Fibroblast of villous mesenchyme (primary cell): ENCODE data around the gene ZNF281. TPM values are rescaled to one million over a fixed set of nuclear protein-coding genes. Genes with fewer than 3 reads are reported as not detected.
"Not testable (repeated sequence)": the region's sequence is repeated elsewhere in the genome, so short reads cannot be mapped to it uniquely, and the experiment has no call there.

ENCODE experiments used
- DNase-seq: peaks from one replicate; pipeline ENCODE4 v3.0.0-alpha.2; 2010; ENCODE audit warnings: low read depth
- H3K4me3 ChIP-seq: 2 replicates; pipeline ENCODE4 v1.5.1; 2011; ENCODE audit warnings: low read depth, mild to moderate bottlenecking, low read length
- total RNA-seq: library from RNA; depleted of rRNA; stranded (reverse); fragments of >200 nt; gene quantifications from 2 replicates; pipeline ENCODE4 v1.2.3, GENCODE V29; 2012
- TF ChIP-seq, protein P1 (sequence below): IDR thresholded peaks from 2 replicates; pipeline ENCODE4 v1.5.1; 2012; ENCODE audit warnings: low read depth, mild to moderate bottlenecking, low read length; ENCODE audit not compliant: insufficient read depth

Gene ZNF281
- total RNA-seq, 1 donor = 48.8 TPM

DNA sequence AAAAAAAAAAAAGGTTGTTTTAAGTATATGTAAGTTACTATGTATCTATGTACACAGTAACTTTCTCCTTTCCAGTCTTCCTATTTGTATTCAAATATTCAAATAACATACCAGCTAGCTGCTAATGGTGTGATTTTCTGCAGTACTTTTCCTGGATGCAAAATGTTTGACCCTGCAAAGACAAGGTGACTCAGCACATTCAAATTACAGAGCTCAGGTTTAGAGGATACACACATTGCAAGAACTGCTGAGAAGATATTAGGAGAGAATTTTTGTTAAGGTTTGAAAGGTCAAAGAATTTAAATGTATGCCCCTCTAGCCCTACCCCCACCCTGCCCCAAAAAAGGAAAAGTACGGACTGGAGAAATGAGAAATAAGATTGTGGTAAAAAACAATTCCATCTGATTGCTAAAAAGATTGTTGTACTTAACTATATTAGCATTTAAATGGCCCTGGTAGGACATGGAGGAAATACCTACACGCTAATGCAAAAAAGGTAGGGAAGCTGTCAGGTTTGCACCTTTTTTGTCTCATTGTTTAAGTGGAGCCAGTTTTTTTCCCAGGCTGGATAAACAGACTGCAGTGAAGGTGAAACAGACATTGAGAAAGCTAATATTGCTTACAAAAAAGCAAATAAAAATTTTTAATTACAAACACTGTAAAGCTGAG lies 45.6 kb downstream of the ZNF281 start:
- H3K4me3 ChIP-seq = no peak overlapping the region
- peak; percentile 72 for DNase-seq
- TF ChIP-seq, protein P1, sequence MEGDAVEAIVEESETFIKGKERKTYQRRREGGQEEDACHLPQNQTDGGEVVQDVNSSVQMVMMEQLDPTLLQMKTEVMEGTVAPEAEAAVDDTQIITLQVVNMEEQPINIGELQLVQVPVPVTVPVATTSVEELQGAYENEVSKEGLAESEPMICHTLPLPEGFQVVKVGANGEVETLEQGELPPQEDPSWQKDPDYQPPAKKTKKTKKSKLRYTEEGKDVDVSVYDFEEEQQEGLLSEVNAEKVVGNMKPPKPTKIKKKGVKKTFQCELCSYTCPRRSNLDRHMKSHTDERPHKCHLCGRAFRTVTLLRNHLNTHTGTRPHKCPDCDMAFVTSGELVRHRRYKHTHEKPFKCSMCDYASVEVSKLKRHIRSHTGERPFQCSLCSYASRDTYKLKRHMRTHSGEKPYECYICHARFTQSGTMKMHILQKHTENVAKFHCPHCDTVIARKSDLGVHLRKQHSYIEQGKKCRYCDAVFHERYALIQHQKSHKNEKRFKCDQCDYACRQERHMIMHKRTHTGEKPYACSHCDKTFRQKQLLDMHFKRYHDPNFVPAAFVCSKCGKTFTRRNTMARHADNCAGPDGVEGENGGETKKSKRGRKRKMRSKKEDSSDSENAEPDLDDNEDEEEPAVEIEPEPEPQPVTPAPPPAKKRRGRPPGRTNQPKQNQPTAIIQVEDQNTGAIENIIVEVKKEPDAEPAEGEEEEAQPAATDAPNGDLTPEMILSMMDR = no peak

GRCh38 chr1:200363264-200363933 lies 46.4 kb downstream of the ZNF281 start:
- DNase-seq = peak; percentile 64
- H3K4me3 ChIP-seq = no peak overlapping the region
- TF ChIP-seq, protein P1 = no peak

GRCh38 chr1:200362421-200362820 lies 47.4 kb downstream of the ZNF281 start:
- TF ChIP-seq, protein P1 = no peak

GRCh38 chr1:200359610-200360163 lies 50.1 kb downstream of the ZNF281 start:
- peak; percentile 44 for DNase-seq
- H3K4me3 ChIP-seq = no peak overlapping the region
- TF ChIP-seq, protein P1 = no peak

More at GRCh38 chr1:200362421-200362820, 47.4 kb downstream of the ZNF281 start:
- H3K4me3 ChIP-seq = no peak overlapping the region
- DNase-seq = no peak

DNA sequence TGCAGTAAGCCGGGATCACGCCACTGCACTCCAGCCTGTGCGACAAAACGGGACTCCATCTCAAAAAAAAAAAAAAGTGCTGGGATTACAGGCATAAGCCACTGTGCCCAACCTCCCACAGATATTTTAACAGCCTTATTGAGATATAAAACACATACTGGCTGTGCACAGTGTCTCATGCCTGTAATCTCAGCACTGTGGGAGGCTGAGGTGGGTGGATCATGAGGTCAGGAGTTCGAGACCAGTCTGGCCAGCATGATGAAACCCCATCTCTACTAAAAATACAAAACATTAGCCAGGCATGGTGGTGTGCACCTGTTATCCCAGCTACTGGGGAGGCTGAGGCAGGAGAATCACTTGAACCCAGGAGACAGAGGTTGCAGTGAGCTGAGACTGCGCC lies 51.9 kb downstream of the ZNF281 start:
- DNase-seq = not testable (repeated sequence)

GRCh38 chr1:200355801-200356200 lies 54.0 kb downstream of the ZNF281 start:
- TF ChIP-seq, protein P1 = no peak
- H3K4me3 ChIP-seq = no peak overlapping the region
- DNase-seq = no peak

More for the DNA sequence above, 51.9 kb downstream of the ZNF281 start:
- not testable (repeated sequence) for H3K4me3 ChIP-seq

Other genes starting within 250 kb of the ZNF281 start
- gene KIF14, start 210.7 kb upstream of the ZNF281 start, total RNA-seq = 6.4 and 14.2 TPM in 2 replicates